ENCODE results near the gene ARMC9. TPM values are rescaled to one million over a fixed set of nuclear protein-coding genes. Genes with fewer than 3 reads are reported as not detected.

The ARMC9 gene
- total and polyA plus RNA-seq, 2 donors (not counting 3 experiments of a cell fraction or from before 2014, with no cell fraction given), result 16.4 to 24.2 TPM

GRCh38 chr2:231305221-231305620 is 106.8 kb downstream of the ARMC9 start:
- Histone ChIP-seq H4K20me1 (replicated peaks; ENCODE audit: control insufficient read depth, extremely low read depth, insufficient read depth, low read length) (no peaks in the 10 kb centered on the region), H3K27ac (ENCODE audit: insufficient read depth, low read depth, low read length) (no peak overlapping the region), H2AFZ (ENCODE audit: low read depth, low read length) (no peak overlapping the region), H3K9ac (replicated peaks; ENCODE audit: extremely low read depth, insufficient read depth, low read length) (no peak overlapping the region), H3K27me3 (ENCODE audit: control insufficient read depth in 2 of 2, insufficient read depth in 2 of 2, low read length in 2 of 2) (no peaks in the 10 kb centered on the region), H3K36me3 (ENCODE audit: control insufficient read depth in 2 of 2, extremely low read depth in 1 of 2, insufficient read depth in 2 of 2, low read length in 2 of 2) (no peaks in the 10 kb centered on the region), H3K4me2 (ENCODE audit: insufficient read depth, low read length) (no peak overlapping the region), H3K4me3 (replicated peaks in 1 of 3; ENCODE audit: insufficient read depth in 1 of 3, low read depth in 1 of 3, low read length in 3 of 3) (no peak overlapping the region), H3K9me3 (replicated peaks; ENCODE audit: control insufficient read depth, insufficient read depth, low read length) (no peaks in the 10 kb centered on the region), H3K79me2 (ENCODE audit: control insufficient read depth, insufficient read depth, low read length) (no peaks in the 10 kb centered on the region), H3K9me1 (replicated peaks; ENCODE audit: control insufficient read depth, extremely low read depth, insufficient read depth, low read length) (no peaks in the 10 kb centered on the region), H3K4me1 (ENCODE audit: control insufficient read depth, extremely low read depth, insufficient read depth, low read length) (peaks cover 7% of the 10 kb centered on the region)
- FAIRE-seq, result no peak
- no peak for DNase-seq (ENCODE audit: low read depth, low spot score)
- dilution Hi-C loops (cut with MboI; ENCODE audit: extremely low pct_ligation_motif_present, low sequenced_read_pairs), result no loop called here
- no TSS peak for BruUV-seq (replicated peaks)
- intact Hi-C loops (cut with micrococcal nuclease), result no loop called here
- ChIA-PET CTCF (interaction anchor here (1.0 kb wide), 1 partner anchor 73 kb away, joined by 3 read pairs; no protein-coding TSS in a partner anchor), POLR2A (no interaction called here)
- TF ChIP-seq POLR2AphosphoS5 (IDR thresholded peaks at IDR 0.05; ENCODE audit: insufficient read depth, low read depth, low read length) (no peak), MYC (IDR thresholded peaks at IDR 0.05; ENCODE audit: low read depth, low read length) (no peak), CTCF (IDR thresholded peaks at IDR 0.05; ENCODE audit: extremely low read depth in 1 of 2, insufficient read depth in 1 of 2, low read depth in 1 of 2, low read length in 2 of 2) (no peak), EZH2 (IDR thresholded peaks at IDR 0.05; ENCODE audit: borderline replicate concordance, low read depth, low read length, severe bottlenecking) (no peak), FOS (IDR thresholded peaks at IDR 0.05; ENCODE audit: borderline replicate concordance, insufficient read depth, low read length) (no peak), JUN (IDR thresholded peaks at IDR 0.05; ENCODE audit: borderline replicate concordance, insufficient read depth, insufficient read length, low read depth) (no peak), POLR2A (IDR thresholded peaks at IDR 0.05; ENCODE audit: low read depth, low read length) (no peak)
- TF ChIP-seq, protein P1, sequence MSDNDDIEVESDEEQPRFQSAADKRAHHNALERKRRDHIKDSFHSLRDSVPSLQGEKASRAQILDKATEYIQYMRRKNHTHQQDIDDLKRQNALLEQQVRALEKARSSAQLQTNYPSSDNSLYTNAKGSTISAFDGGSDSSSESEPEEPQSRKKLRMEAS (IDR thresholded peaks at IDR 0.05; ENCODE audit: insufficient read depth, insufficient read length), result no peak

Measured in endothelial cell of umbilical vein (primary cell).